HG02884 (cell line): ENCODE results near the gene GRN.
"Not testable (repeated sequence)": the region's sequence is repeated elsewhere in the genome, so short reads cannot be mapped to it uniquely, and the experiment has no call there.

ENCODE experiments used
- ATAC-seq: cut with Tn5 transposase; IDR thresholded peaks from one replicate; pipeline ENCODE4 v1.9.1; 2021; ENCODE audit warnings: mild to moderate bottlenecking, moderate library complexity; ENCODE audit not compliant: unreplicated experiment

GRN gene

DNA sequence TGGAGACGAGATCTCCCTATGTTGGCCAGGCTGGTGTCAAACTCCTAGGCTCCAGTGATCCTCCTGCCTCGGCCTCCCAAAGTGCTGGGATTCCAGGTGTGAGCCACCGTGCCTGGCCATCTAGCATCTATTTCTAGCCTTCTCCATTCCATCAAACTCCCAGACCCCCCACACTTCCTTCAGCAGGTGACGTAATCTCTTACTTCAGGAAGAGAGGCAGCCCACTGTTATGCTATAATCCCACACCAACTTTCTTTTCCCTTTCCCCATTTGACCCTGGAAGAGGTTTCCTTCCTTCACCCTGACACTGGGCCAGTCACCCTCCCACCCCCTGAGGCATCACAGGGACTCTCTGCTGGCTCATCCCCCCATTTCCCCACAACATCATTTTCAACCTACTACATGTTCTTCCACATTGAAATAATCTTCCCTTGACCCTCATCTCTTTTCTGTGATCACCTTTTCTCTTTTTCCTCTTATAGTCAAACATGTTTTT, 36.8 kb downstream of the GRN start:
- no peak for ATAC-seq

DNA sequence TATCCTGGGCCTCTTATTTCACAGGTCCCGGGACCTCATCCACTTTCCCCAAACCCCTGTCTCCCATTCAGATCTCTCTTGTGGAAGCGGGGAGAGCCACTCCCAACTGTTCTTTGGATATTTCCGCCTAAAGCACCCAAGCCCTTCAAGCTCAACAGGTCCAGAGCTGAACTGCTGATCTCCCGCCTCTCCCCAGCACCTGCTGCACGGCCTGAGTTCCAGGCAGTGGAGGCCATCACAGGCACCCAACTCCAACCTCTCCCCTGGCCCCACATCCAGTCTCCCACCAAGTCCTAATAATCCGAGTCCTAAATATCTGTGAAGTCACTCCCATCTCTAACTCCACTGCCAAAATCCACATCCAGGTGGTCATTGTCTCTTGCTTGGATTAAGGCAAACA, 37.8 kb downstream of the GRN start:
- ATAC-seq: no peak

DNA sequence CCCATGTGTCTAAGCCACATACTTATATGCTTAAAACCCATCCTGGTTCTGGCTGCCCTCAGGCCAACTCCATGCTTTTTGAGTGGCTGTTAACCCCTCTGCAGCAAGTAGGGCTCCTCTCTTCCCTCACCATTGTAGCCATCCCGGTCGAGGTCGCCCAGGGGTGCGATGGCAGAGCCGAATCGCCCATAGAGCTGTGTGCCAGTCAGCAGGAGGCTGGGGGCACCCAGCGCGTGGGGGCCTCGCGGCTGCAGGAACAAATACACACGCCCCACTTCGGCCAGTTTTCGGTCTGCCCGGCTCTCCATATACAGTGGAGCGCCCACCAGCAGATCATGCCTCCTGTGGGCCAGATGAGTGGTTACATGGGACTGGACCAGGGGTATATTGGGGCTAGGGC, 38.3 kb downstream of the GRN start:
- ATAC-seq: no peak

DNA sequence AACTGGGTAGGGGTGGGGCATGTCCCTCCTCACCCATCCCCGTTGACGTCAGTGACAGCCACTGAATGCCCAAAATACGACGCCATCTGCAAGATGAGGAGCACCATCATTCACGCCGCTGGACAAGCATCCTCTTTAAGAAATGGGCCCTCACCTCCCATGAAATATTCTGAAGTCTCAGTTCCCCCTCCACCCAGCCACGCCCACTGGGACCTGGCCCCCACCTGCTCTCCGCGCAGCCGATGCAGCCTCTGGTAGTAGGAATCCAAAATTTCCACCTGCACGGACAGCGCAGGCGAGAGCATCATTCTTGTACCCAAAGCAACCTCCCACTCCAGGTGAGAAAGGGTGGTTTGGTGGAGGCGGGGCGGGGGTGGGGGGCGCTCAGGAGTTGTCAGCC, 38.8 kb downstream of the GRN start:
- ATAC-seq: no peak

DNA sequence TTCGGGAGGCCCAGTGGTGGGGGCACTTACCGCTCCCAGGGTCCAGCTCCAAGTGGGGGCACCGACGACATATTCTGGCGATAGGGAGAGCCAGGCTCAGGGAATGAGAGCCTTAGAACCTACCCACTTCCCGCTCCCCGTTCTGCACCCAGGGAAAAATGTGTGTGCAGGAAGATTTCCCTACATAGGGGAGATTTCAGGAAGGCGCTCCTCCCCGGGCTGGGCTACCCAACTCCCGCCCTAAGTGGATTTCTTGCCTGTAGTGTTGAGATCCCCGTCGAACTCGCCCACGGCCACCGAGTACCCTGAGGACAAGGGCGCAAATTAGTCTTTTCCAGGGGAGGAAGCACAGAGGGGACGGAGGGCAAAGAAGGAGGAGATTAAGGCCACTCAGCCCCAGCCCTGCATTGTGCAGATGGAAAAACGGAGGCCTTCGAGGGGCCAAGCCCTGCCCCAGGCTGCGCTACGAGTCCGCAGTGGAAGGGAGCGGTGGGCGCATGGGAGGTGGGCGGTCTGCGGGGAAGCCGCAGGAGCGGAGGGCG, 39.2 kb downstream of the GRN start:
- ATAC-seq: no peak

DNA sequence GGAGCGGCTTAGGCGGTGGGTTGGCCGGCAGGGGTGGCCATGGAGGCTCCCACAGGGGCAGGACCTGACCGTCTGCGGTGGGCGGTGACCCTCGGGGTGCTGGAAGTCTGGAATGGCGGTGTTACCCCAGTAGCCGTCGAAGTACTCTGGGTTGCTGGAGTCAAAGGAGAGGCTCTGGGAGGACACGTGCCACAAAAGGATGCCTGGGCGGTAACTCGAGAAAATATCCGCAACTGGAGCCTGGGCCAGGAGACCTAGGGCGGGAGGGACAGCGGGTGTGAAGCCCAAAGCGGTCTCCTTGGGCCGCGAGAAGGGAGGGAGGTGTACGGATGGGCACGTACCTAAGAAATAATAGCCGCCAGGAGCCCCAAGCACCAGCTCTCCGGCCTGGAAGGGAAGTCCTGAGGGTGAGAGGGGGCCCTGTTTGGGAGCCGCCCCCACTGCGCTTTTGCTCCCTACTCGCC, 39.8 kb downstream of the GRN start:
- no peak for ATAC-seq

DNA sequence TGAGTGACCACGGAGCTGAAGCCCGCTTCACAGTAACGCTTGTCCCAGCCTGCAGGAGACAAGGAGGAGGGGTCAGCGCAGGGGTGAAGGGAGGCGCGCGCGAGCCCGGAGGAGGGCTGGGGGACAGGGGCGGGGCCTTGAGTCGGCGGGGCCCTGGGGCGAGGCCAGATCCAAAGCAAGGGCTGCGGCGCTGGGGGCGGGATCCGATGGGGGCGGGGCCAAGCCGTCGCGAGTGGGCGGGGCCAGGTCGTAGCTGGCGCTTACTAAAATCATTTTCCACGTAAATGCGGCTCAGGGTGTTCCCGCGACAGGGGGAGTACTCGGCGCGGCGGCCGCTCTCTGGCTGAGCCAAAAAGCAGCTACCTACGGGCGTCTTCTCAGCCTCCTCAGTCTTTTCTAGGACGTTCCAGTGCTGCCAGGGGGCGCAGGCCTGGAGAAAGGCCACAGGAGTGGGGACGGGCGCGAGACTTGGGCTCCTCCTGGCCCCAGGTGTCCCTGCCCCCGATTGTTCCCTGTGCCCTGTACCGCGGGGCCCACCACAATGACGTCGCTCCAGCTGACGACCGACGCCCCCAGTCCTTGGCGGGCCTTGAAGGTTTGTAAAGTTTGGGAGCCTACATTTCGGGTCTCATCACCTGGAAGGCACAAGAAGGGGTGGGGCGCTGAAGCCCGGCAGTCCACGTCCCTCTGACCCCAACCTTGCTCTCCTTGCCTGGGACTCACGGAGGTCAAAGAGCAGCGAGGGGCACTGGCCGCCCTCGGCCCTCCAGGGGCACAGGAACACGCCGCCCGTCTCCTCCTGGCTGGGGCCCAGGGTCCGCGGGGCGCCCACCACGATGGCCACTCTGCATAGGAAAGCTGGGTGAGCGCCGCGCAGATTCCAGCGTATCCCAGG, 40.4 kb downstream of the GRN start:
- ATAC-seq: no peak

DNA sequence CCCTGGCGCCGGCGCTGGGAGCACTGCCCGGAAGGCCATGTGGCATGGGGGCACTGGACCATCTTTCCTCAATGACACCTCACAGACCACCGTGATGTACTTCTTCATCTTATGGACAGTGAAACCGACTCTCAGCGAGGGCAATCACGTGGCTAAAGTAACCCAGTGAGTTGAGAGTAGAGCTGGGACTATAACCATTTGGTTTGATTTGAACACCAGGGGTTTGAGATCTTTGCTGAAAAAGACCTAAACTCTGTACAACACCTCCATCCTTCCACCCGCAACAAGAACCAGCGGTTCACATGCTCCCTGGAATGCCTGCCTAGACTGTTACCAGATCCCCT, 41.1 kb downstream of the GRN start:
- no peak for ATAC-seq

DNA sequence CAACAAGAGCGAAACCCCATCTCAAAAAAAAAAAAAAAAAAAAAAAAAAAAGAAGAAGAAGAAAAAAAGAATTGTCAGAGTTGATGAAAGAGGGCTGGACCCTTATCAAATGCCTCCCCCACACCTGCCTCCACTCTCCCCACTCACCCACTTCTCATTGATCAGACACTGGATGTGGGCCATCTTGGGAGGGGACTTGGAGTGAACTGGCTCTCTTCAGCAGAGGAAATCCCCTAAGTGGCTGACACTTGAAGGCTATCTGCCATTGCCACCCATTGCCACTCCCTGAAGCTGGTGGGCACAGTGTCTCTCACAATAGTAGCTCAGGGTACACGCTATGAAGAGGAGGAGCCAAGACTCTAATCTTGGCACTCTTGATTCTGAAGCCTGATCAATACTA, 42.7 kb downstream of the GRN start:
- no peak for ATAC-seq

DNA sequence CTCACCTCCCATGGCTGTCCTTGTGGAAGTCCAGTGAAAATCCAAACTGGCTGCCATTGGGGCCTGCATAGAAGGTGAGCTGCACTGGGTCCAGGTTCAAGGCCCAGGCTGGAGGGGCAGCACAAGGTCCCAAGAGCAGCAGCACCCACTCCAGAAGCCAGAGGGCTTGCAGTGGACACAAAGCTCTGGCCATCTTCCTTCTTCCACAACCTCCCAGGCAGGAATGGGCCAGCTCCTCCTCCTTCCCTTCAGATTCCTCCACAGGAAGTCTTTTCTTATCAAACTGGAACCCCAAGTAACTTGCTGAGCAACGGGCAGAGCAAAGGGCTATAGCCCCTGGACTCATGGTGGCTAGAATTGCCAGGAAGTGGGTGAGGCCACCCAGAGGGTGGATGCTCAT, 44.2 kb downstream of the GRN start, which contains the start of gene ITGA2B:
ITGA2B (minus strand) TSS at position 369 of the 400 bp plus-strand sequence; CDS start at position 193, 176 bp downstream.
- ATAC-seq: no peak

DNA sequence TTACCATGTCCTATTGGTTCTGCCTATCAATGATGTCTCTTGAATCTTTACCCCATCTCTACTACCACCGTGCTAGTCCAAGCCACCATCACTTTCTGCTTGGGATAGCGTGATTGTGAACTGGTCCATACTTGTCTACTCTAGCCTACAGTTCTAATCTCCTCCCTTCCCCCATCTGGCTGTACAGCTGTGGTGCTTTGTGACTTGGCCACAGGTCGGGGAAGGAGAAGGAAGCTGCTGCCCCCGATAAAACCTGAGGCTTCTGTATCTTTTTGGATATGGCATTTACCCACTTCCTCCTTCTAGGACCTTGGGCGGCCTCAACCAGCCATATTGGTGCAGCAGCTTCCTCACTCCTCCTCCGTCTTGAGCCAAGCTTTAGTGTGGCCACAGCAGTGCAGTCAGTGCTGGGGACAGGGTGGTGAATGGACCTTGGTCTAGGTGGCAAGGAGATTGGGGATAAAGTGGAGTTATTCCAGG, 44.7 kb downstream of the GRN start:
- no peak for ATAC-seq

DNA sequence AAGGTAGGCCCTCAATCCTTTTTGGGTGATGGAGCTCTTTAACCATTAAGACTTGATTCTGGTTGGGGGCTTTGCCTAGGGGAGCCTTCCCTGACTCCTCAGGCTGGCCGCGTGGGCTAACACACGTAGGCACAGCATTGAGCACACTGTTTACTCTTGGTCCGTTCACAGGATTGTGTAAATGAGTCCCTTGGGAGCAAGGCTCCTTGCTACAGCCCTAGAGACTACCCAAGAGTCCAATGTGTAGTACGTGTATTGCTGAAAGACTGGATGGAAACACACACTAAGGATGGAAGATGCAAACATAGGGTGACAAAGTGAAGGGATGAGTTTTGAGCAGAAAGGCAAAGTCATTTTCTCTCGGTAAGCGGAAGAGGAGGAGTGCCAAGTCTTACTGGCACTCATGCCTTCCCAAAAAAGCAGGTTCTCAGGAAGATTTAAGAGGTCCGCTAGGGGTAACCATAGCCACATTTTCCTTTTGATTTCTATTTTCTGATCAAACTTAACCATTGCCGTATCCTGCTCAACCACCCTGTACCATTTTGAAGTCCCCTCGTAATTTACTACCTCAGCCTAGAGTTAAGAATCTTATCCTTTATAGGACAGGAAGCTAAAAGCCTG, 45.3 kb downstream of the GRN start:
- no peak for ATAC-seq

DNA sequence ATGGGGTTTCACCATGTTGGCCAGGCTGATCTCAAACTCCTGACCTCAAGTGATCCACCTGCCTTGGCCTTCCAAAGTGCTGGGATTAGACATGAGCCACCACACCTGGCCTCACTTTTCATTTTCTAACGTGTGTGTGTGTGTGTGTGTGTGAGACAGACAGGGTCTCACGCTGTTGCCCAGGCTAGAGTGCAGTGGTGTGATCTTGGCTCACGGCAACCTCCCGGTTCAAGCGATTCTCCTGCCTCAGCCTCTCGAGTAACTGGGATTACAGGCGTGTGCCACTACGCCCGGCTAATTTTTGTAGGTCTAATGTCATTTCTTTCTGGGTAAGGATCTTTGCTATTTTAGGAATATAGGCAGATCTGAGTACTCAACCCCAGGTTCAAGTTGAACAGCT, 49.0 kb downstream of the GRN start:
- not testable (repeated sequence) for ATAC-seq

DNA sequence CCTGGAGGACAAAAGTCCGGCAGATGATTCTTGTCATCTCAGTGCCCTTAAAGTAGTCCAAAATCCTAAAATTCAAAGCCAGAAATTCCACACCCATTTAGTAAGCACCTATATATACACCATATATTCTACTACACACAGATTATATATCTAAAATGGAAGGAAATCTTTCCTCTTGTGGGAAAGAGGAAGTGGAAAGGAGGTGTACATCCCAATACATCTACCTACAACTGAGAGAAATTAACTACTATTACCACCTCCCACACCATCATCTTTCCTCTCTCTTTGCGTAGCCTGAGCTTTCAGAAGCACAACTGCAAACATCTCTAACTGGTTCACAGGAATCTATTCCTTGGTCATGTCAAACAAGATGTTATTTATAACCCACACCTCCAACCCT, 49.7 kb downstream of the GRN start:
- no peak for ATAC-seq

DNA sequence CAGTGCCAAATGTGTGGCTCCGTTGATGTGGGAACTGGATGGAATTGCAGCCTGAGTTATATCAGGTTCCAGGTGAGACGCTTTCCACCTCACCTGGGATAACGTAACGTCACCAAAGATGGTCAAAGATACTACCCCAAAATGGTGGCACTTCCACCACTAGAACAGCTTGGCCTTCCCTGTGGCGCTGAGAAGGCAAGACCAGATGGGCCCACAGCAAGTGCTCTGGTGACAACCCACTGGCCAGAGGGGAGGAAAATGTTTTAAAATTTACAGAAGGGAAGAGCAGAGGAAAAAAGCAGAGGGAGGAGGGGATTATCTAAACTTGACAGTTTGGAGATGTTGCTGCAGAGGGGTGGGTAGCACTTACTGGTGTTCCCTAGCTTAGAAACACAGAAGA, 51.8 kb downstream of the GRN start:
- ATAC-seq: no peak

DNA sequence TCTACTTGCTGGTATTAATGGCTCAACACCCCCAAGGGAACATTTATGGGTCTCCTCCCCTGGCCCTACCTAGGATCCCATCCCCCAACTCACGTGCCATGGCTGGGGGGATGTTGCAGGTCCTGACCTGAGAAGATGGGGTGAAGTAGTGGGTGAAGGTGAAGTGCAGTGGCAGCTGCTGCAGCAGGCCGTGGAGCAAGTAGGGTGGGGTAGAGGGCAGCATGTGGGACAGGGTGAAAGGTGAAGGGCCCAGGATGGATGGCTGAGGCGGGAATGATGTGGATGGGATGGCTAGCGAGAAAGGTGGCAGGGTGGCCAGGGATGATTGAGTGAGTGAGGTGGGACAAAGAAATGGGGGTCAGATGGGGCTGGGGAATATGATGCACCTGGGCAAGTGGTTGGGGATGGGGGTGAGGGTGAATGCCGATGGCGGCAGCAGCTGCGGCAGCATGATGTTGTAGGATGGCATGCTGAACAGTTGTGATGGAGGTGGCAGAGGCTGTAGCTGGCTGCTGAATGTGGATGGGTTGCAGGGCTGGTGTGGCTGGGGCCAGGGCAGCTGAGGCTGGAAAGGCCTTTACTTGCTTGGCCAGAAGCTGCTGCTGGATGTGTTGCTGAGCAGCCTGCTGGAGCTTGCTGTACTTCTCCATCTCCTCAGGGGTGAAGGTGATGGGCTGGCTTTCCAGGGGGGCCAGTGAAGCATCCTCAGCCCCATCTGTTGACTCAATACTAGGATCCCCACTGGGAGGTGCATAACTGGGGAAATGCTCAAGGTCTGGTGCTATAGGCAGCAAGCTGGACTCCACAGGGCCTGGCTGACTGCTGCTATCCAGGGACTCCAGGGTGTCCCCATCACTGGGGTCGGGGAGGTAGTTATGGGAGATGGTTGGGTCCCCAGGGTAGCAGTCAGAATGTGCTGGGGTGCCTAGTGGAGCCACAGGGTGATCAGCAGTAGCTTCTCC, 52.7 kb downstream of the GRN start:
- ATAC-seq: no peak

DNA sequence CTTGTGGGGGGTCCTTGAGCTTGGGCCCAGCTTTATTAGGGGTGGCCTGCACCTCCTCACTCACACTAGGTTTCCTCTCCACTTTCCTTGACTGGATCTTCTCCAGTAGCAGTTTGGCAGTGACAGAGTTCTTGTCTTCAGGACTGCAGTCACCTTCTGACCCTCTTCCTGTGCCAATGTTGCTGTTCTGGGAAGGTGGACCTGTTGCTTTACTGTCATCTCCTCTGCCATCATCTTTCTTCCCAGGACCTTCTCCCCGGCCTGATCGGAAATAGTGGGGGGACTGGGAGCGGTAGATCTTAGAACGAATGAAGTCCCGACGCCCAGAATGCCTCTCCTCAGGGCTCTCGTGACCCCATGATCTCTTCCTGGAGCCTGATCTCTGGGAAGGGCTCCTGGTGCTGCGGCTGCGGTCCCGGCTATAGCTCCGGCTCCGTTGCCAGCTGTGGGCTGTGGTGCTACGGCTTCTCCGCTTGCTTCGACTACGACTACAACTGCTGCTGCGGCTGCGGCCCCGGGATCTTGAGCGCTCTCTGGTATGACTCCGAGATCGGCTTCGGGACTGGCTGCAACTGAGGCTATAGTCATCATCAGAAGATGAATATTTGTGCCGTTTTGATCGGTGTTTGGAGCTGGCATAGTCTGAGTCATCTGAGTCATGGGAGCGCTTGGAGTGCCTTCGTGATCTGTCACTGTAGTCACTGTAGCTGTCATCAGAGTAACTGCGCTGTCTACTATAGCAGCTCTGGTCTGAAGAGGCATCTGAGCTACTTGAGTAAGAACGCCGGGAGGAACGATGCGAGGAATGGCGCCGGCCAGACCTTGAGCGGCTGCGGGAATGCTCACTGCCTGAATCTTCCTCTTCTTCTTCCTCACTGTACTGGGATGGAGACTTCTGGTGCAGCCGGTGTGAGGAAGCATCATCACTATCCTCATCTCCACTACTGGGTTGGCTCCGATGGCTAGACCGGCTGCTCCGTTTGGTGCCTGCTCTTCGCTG, 53.9 kb downstream of the GRN start:
- no peak for ATAC-seq

DNA sequence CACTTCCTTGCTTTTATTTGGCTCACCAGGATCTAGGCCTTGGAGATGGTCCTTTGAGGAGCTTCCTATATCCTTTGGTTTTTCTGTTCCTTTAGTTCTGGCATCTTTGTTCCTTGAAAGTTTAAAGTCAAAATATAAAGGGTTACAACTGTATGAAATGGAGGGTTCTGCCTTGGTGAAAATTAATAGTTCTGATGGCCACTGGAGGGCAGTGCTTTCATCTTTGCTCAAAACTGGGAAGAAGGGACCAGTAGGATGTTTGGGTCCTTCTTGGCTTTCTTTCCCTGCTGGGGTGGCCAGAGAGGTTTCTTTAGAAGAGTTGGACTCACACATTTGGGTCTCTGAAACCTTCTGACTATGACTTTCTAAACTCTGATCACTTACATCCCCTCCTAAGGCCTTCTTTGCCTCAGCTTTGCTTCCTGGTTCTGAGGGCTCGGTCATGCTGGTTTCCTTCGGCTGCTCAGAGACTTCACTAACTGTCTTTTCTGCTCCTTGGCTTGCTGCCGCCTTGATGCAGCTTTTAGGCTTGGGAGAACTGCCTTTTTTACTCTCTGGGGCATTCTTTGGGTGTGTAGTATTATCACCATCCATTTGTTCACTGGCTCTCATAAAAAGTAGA, 55.2 kb downstream of the GRN start:
- ATAC-seq: no peak
